ENCODE measurements around the gene LRCH1. TPM values are rescaled to one million over a fixed set of nuclear protein-coding genes. Genes with fewer than 3 reads are reported as not detected.

LRCH1 gene
- total and polyA plus RNA-seq, 2 of the 13 experiments (the other 11 are each of a cell fraction or from before 2014, with no cell fraction given): 4.1 to 12.6 TPM

DNA sequence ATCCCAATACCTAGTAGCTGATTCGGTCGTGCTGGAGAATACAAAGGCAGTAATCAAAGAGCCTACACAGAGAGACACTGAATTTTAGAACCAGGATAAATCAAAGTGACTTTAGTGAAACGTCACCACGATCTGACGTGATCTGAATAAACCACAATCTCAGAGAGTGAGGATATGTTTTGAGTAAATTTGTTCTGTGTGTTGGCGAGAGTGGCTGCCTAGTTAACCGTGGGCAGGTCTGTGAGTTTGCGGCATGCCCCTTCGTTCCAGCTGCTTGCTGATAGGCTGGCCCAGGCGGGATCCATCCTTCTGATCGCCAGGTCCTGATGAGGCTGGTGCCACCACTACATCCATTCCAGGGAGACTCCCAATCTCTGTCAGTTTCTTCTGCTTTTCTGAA, 40.4 kb downstream of the LRCH1 start (continued):
- TF ChIP-seq TAF15 (IDR thresholded peaks at IDR 0.05; ENCODE audit: low read depth, low read length, poor library complexity, severe bottlenecking) (no peak), ZNF652 (CRISPR knock-in tag; IDR thresholded peaks at IDR 0.05; ENCODE audit: borderline replicate concordance, low read depth) (no peak)
- TF ChIP-seq, protein P1, sequence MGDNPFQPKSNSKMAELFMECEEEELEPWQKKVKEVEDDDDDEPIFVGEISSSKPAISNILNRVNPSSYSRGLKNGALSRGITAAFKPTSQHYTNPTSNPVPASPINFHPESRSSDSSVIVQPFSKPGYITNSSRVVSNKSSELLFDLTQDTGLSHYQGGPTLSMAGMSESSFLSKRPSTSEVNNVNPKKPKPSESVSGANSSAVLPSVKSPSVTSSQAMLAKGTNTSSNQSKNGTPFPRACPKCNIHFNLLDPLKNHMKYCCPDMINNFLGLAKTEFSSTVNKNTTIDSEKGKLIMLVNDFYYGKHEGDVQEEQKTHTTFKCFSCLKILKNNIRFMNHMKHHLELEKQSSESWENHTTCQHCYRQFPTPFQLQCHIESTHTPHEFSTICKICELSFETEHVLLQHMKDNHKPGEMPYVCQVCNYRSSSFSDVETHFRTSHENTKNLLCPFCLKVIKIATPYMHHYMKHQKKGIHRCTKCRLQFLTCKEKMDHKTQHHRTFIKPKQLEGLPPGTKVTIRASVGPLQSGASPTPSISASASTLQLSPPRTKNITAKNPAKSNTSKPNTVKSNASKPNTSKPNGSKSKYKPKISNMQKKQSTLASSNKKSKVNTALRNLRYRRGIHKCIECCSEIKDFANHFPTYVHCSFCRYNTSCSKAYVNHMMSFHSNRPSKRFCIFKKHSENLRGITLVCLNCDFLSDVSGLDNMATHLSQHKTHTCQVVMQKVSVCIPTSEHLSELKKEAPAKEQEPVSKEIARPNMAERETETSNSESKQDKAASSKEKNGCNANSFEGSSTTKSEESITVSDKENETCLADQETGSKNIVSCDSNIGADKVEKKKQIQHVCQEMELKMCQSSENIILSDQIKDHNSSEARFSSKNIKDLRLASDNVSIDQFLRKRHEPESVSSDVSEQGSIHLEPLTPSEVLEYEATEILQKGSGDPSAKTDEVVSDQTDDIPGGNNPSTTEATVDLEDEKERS (CRISPR knock-in tag; IDR thresholded peaks at IDR 0.05): no peak

DNA sequence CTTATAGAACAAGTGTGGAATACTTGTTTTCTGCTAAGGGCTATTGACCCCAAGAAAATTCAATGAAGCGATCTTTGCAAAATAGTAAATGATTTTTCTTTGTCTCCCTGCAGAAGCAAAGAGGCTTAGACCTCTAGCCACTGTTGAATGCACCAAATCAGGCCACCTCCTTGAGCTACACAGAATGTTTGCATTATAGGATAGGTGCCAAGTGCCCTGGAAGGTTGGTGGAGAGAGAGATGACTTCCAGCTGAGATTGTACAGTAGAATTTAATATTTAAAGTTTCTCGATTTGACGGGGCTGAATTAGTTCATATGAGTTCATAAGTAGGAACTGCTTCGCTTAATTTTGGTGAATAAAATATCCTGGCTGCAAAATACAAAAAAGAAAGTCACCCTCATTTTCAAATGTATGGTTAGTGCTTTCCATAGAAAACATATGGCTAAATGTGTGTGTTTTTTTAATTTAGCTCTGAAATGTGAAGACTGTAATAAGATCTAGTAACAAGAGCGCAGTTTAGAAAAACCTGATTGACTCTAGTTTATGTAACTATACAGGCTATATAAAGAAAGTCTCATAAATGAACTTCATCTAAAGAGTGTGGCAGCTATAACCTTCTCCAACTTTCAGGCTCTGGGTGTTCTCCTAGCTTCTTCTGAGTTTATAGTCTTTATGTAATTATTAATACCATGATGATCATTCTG, 41.6 kb downstream of the LRCH1 start:
- CTCF ChIA-PET (ENCODE audit: low intra/inter-chr PET ratio, low total read pairs): no interaction called here
- no peak for ATAC-seq

More for the DNA sequence above, 41.6 kb downstream of the LRCH1 start:
- Histone ChIP-seq H3K4me2 (ENCODE audit: low read depth, low read length) (no peak overlapping the region), H3K79me2 (ENCODE audit: insufficient read depth, low read length) (peaks cover 52% of the 10 kb centered on the region), H3K9ac (ENCODE audit: insufficient read depth, low read depth, low read length) (no peak overlapping the region), H3K36me3 (replicated peaks in 1 of 2; ENCODE audit: control insufficient read depth in 1 of 2, insufficient read depth in 2 of 2, low read length in 2 of 2) (no peaks in the 10 kb centered on the region; a peak in 1 of 5 replicates), H4K20me1 (ENCODE audit: insufficient read depth, low read length) (no peaks in the 10 kb centered on the region; the same call in 1 of the 2 replicates), H2AFZ (ENCODE audit: low read length) (no peak overlapping the region), H3K27ac (ENCODE audit: extremely low read length, insufficient read depth, low read length) (no peak overlapping the region), H3K4me3 (replicated peaks in 1 of 3; ENCODE audit: insufficient read depth in 1 of 3, low read depth in 2 of 3, low read length in 3 of 3) (no peak overlapping the region), H3K4me1 (ENCODE audit: insufficient read depth, low read length) (peaks cover 14% of the 10 kb centered on the region; the same call in 1 of the 2 replicates), H3K27me3 (ENCODE audit: control insufficient read depth in 1 of 2, insufficient read depth in 2 of 2, low read length in 2 of 2) (no peaks in the 10 kb centered on the region), H3K9me3 (ENCODE audit: low read length) (no peaks in the 10 kb centered on the region)
- no peak for TF ChIP-seq ETV5 (CRISPR knock-in tag; IDR thresholded peaks at IDR 0.05; ENCODE audit: borderline replicate concordance)
- TF ChIP-seq, protein P2, sequence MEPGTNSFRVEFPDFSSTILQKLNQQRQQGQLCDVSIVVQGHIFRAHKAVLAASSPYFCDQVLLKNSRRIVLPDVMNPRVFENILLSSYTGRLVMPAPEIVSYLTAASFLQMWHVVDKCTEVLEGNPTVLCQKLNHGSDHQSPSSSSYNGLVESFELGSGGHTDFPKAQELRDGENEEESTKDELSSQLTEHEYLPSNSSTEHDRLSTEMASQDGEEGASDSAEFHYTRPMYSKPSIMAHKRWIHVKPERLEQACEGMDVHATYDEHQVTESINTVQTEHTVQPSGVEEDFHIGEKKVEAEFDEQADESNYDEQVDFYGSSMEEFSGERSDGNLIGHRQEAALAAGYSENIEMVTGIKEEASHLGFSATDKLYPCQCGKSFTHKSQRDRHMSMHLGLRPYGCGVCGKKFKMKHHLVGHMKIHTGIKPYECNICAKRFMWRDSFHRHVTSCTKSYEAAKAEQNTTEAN (CRISPR knock-in tag; conservative IDR thresholded peaks at IDR 0.05): no peak
- no peak for TF ChIP-seq ZNF713 (CRISPR knock-in tag; IDR thresholded peaks at IDR 0.05)
- TF ChIP-seq ZNF703 (CRISPR knock-in tag; IDR thresholded peaks at IDR 0.05; ENCODE audit: borderline replicate concordance): no peak
- TF ChIP-seq, protein P3, sequence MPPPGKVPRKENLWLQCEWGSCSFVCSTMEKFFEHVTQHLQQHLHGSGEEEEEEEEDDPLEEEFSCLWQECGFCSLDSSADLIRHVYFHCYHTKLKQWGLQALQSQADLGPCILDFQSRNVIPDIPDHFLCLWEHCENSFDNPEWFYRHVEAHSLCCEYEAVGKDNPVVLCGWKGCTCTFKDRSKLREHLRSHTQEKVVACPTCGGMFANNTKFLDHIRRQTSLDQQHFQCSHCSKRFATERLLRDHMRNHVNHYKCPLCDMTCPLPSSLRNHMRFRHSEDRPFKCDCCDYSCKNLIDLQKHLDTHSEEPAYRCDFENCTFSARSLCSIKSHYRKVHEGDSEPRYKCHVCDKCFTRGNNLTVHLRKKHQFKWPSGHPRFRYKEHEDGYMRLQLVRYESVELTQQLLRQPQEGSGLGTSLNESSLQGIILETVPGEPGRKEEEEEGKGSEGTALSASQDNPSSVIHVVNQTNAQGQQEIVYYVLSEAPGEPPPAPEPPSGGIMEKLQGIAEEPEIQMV (CRISPR knock-in tag; IDR thresholded peaks at IDR 0.05; ENCODE audit: low read depth): no peak
- TF ChIP-seq FOXC1 (CRISPR knock-in tag; IDR thresholded peaks at IDR 0.05; ENCODE audit: borderline replicate concordance): no peak
- no peak for TF ChIP-seq FOXA1 (IDR thresholded peaks at IDR 0.05)
- TF ChIP-seq FOXA1 (CRISPR knock-in tag; IDR thresholded peaks at IDR 0.05): no peak
- TF ChIP-seq CC2D1A (CRISPR knock-in tag; IDR thresholded peaks at IDR 0.05): no peak
- TF ChIP-seq, protein P4, sequence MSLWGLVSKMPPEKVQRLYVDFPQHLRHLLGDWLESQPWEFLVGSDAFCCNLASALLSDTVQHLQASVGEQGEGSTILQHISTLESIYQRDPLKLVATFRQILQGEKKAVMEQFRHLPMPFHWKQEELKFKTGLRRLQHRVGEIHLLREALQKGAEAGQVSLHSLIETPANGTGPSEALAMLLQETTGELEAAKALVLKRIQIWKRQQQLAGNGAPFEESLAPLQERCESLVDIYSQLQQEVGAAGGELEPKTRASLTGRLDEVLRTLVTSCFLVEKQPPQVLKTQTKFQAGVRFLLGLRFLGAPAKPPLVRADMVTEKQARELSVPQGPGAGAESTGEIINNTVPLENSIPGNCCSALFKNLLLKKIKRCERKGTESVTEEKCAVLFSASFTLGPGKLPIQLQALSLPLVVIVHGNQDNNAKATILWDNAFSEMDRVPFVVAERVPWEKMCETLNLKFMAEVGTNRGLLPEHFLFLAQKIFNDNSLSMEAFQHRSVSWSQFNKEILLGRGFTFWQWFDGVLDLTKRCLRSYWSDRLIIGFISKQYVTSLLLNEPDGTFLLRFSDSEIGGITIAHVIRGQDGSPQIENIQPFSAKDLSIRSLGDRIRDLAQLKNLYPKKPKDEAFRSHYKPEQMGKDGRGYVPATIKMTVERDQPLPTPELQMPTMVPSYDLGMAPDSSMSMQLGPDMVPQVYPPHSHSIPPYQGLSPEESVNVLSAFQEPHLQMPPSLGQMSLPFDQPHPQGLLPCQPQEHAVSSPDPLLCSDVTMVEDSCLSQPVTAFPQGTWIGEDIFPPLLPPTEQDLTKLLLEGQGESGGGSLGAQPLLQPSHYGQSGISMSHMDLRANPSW (CRISPR knock-in tag; IDR thresholded peaks at IDR 0.05; ENCODE audit: borderline replicate concordance): no peak
- intact Hi-C loops (cut with micrococcal nuclease; ENCODE audit: unreplicated experiment) (no loop called here), in situ Hi-C loops (cut with HindIII; ENCODE audit: extremely low pct_ligation_motif_present, low pct_unique_long_range_greater_than_20kb) (no loop called here)
- DNase-seq (ENCODE audit: low spot score) (no peak), FAIRE-seq (no peak)
- POLR2A ChIA-PET: no interaction called here
- BruUV-seq (replicated peaks): no TSS peak
- 99% methylated on average over 5 of the region's 5 CpGs for WGBS (ENCODE audit: low lambda C conversion rate)

All from HepG2 (cell line).